HG03378 (cell line): Measurements from ENCODE around the gene OSBPL6.

Source experiments
- ATAC-seq: cut with Tn5 transposase; IDR thresholded peaks from one replicate; pipeline ENCODE4 v1.9.1; 2021; ENCODE audit warnings: mild to moderate bottlenecking, moderate library complexity; ENCODE audit not compliant: unreplicated experiment

The OSBPL6 gene

GRCh38 chr2:178237488-178238153 lies 43.3 kb downstream of the OSBPL6 start:
- ATAC-seq, result no peak

- ATAC-seq, result no peak
These were observed 43.8 kb downstream of the OSBPL6 start for GRCh38 chr2:178238154-178238521.

- ATAC-seq, result no peak
These were observed 44.4 kb downstream of the OSBPL6 start for GRCh38 chr2:178238750-178239149.

DNA sequence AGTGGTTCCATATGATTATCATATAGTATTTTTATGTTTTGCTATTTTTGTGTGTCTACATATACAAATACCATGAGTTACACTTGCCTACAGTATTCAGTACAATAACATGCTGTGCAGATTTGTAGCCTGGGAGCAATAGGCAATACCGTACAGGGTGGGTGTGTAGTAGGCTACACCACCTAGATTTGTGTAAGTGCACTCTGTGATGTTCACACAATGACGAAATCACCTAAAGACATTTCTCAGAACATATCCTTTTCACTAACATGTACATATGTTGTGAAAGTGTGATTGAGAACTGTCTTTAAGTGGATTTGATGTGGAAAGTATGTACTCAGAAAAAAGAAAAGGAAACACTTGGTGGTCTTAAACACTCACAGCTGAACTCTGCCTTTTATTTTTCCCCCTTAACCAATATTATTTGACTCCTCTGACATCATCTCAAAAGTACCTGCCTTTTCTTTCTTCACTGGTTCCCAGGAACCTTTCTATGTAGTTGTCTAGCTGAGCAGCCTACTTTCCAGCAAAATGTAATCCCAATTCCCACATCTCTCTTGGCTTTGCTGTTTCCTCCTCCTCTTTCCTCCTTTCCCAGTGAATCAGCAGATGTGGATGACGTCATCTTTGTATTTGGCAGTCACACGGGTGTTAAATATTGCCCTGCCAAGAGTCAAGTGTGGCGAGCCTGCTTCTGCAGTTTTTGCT lies 47.7 kb downstream of the OSBPL6 start:
- ATAC-seq, result no peak

GRCh38 chr2:178242552-178242883 lies 48.2 kb downstream of the OSBPL6 start:
- no peak for ATAC-seq

DNA sequence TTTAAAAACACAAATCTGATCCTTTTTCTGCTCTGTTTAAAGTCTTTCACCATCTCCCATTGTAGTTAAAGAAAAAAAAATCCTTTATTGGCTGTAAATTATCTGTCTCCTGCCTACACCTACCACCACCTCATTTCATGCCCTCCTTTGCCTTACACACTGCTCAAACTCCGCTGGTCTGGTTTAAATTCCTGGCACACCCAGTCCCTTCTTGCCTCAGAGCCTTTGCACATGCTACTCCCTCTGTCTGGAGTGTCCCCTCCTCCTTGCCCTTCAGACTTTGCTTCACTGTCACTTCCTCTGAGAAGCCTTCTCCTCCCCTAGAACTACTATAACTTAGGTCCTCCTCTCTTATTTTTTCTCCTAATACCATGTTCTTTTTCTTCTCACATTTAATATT lies 49.6 kb downstream of the OSBPL6 start:
- ATAC-seq, result no peak

GRCh38 chr2:178244777-178245176 lies 50.5 kb downstream of the OSBPL6 start:
- no peak for ATAC-seq

DNA sequence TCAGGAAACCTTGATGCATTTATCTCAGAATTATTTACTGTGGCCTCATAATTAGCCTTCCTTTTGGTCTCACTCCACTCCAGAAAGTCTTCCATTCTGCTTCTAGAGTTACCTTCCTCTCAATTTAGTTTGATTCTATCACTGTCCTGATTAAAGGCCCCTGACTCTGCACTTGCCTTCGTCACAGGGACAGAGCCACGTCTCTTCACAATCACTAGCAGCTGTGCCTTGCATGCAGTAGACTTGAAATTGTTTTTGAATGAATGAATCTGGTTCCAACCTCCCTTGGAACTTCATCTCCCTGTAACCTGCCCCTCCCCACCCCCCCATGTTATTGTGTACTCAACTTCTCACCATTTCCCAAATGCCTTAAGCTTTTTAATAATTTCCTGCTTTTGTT lies 52.4 kb downstream of the OSBPL6 start:
- no peak for ATAC-seq

- ATAC-seq, result no peak
These were observed 52.9 kb downstream of the OSBPL6 start for GRCh38 chr2:178247250-178247649.

DNA sequence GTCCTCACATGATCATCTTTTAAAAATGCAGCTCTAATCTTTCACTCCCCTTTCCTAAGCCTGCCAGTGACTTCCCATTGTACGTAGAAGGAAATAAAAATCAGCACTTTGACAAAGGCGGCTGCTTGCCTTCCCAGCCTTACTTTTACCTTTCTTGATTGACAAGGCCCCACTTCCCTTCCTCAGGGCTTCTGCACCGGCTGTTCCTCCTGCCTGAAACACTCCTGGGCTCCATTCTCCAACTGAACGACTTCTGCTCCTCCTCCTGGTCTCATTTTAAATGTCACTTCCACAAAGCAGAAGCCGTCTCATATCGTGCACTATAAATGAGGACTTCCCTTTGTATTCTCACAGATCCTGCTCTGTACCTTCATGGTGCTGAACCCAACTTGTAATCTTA lies 56.1 kb downstream of the OSBPL6 start:
- no peak for ATAC-seq

DNA sequence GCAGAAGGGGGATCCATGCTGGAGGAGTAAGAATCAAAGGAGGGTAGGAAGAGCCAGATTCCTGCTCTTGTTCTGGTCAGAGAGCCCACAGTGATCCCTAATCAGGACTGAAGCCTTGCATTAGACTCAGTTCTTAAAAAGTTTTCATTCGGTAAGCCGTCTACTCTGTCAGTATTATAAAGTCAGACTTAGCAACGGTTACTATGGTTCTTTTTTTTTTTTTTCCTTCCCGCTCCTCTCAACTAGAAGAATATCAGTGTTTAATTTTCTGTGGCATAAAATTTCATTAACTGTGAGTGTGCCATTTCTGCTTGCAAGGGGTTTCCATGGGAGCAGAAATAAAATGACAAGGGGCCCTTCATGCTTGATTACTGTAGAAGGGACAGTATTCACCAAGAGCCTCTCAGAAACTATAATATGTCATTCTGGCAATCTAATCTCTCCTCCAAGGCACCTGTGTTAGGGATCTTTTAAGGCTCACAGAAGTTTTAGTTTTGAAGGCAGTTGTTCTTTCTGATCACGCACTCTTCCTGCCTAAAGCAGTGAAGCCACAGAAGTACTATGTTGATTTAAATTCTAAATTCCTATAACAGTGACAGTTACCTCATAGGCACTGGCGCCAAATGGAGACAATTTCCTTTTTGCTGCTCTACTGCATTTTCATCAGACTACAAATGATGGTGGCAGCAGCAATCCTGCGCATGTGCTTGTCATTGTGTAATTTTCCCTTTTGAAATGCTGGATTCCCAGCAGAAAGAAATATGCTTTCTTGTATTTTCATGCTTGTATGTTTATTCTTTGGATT lies 57.0 kb downstream of the OSBPL6 start:
- ATAC-seq, result no peak

- ATAC-seq, result no peak
These were observed 62.2 kb downstream of the OSBPL6 start for GRCh38 chr2:178256382-178257042.

- no peak for ATAC-seq
These were observed 62.8 kb downstream of the OSBPL6 start for GRCh38 chr2:178257127-178257526.

GRCh38 chr2:178258916-178259315 lies 64.6 kb downstream of the OSBPL6 start:
- no peak for ATAC-seq

GRCh38 chr2:178263159-178263860 lies 69.0 kb downstream of the OSBPL6 start:
- no peak for ATAC-seq

DNA sequence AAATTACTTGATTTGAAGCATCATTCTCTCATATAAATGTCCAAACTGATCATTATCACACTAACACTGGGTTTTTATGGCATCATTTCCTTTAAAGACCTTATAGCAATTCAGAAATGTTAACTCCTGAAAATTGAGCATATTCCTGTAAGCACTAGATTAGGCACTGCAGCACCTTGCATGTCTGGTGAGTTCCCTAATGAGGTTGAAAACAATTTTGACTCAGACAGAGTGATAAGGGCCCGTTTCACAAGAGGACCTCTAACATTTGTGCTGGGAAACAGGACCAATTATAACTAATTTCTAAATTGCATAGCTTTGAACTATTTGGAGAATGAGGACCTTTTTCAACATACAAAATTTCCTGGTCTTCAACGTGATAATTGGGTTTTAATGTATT lies 69.9 kb downstream of the OSBPL6 start:
- ATAC-seq, result no peak

GRCh38 chr2:178265851-178266250 lies 71.5 kb downstream of the OSBPL6 start:
- ATAC-seq, result no peak

DNA sequence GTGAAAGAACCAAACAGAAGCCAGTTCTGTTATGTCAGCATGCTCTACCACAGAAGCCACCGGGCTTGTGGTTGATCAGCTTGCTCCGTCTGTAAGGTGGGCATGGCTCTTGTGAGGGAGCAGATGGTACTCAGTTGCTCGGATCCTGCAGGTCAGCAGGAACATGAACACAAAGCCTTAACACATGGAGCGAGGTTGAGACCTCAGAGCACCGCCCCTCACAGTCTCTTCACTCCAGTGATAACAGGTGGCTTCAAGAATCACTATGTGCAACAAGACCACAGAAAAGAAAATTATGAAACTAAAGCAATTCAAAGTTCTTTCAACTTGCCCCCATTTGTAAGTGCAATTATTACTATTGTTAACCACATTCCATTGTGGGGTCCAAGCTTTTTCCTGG lies 72.1 kb downstream of the OSBPL6 start:
- no peak for ATAC-seq

- no peak for ATAC-seq
These were observed 73.3 kb downstream of the OSBPL6 start for GRCh38 chr2:178267660-178268059.

DNA sequence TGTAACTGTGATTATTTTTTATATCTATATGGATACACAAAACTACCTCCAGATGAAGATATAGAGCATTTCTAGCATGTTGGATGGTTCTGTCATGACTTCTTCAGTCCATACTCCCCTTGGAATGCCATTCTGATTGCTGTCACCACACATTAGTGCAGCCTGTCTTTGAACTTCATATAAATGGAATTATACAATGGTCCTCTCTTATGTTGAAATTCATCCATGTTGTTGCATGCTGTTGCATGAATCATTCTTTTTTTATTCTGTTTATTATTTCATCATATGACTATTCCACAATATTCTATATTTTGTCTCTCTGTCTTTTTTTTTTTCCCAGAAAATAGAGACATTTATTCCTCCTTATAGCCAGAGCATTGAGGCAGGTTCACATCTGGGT lies 74.1 kb downstream of the OSBPL6 start:
- ATAC-seq, result no peak
